HepG2 (cell line): Measurements from ENCODE around the gene EHBP1.

Source experiments
- ATRX ChIP-seq: sonication (generic); formaldehyde crosslinking; IDR thresholded peaks from 2 replicates; pipeline ENCODE4 v1.4.0; 2020; ENCODE audit warnings: missing genetic modification reagents, borderline replicate concordance
- CAMTA2 ChIP-seq: sonication (generic); formaldehyde crosslinking; IDR thresholded peaks from 2 replicates; pipeline ENCODE4 v1.4.0; 2020; ENCODE audit warnings: mild to moderate bottlenecking, missing genetic modification reagents, borderline replicate concordance
- CHD4 ChIP-seq: fragments of 200-600 bp; sonication (generic); IDR thresholded peaks from 2 replicates; pipeline ENCODE4 v1.7.0; 2017; ENCODE audit warnings: mild to moderate bottlenecking, low read length, borderline replicate concordance
- CREM ChIP-seq, 2 experiments: sonication (generic) in 1 of 2; formaldehyde crosslinking in 1 of 2; IDR thresholded peaks; 2 replicates each; pipeline versions ENCODE4 v1.4.0 to v1.6.1; 2016 to 2020; ENCODE audit warnings: antibody characterized with exemption in 1 of 2, mild to moderate bottlenecking in 1 of 2, missing genetic modification reagents in 1 of 2
- IRF9 ChIP-seq: sonication (generic); formaldehyde crosslinking; IDR thresholded peaks from 2 replicates; pipeline ENCODE4 v1.8.0; 2022; ENCODE audit warnings: missing genetic modification reagents, mild to moderate bottlenecking, borderline replicate concordance
- MTA3 ChIP-seq: sonication (generic); formaldehyde crosslinking; IDR thresholded peaks from 2 replicates; pipeline ENCODE4 v1.4.0; 2020; ENCODE audit warnings: missing genetic modification reagents
- PCBP2 ChIP-seq: fragments of 200-400 bp; formaldehyde crosslinking; optimal IDR thresholded peaks from 2 replicates; pipeline ENCODE3; 2018; ENCODE audit warnings: low read length, low read depth; ENCODE audit not compliant: poor library complexity, severe bottlenecking
- RAD21 ChIP-seq: fragments of 450-650 bp; formaldehyde crosslinking; IDR thresholded peaks from 2 replicates; pipeline ENCODE4 v1.5.0; 2020; ENCODE audit warnings: mild to moderate bottlenecking
- RARA ChIP-seq: IDR thresholded peaks from 2 replicates; pipeline ENCODE4 v1.6.1; 2016; ENCODE audit warnings: missing genetic modification reagents, missing compliant biosample characterization
- SNRNP70 ChIP-seq: fragments of 200-400 bp; formaldehyde crosslinking; IDR thresholded peaks from 2 replicates; pipeline ENCODE4 v1.6.1; 2017; ENCODE audit warnings: mild to moderate bottlenecking, low read depth, low read length, moderate library complexity
- TAF1 ChIP-seq: sonication (generic); formaldehyde crosslinking; IDR thresholded peaks from 2 replicates; pipeline ENCODE4 v1.4.0; 2020; ENCODE audit warnings: missing genetic modification reagents
- ZBTB10 ChIP-seq: sonication (generic); formaldehyde crosslinking; IDR thresholded peaks from 2 replicates; pipeline ENCODE4 v1.4.0; 2020; ENCODE audit warnings: missing genetic modification reagents, borderline replicate concordance
- ZHX2 ChIP-seq, 2 experiments: sonication (generic) in 1 of 2; formaldehyde crosslinking in 1 of 2; IDR thresholded peaks; 2 replicates each; pipeline versions ENCODE4 v1.6.1 to v1.9.0; 2014 to 2022; ENCODE audit warnings: antibody characterized with exemption in 1 of 2, borderline replicate concordance in 1 of 2, inconsistent platforms in 1 of 2, low read depth in 1 of 2, missing genetic modification reagents in 1 of 2
- ZNF646 ChIP-seq: sonication (generic); formaldehyde crosslinking; IDR thresholded peaks from 2 replicates; pipeline ENCODE4 v1.9.0; 2021; ENCODE audit warnings: mild to moderate bottlenecking, missing genetic modification reagents

GRCh38 chr2:62792408-62792807 is 86.9 kb downstream of the EHBP1 start:
- no peak for TF ChIP-seq MTA3
- TF ChIP-seq PCBP2 = no peak
- no peak for TF ChIP-seq ZHX2 (IDR thresholded peaks at IDR 0.05; ENCODE audit: low read depth)
- TF ChIP-seq ZHX2 (CRISPR knock-in tag; IDR thresholded peaks at IDR 0.05; ENCODE audit: borderline replicate concordance) = no peak
- TF ChIP-seq RARA (CRISPR knock-in tag) = no peak
- TF ChIP-seq TAF1 = no peak
- no peak for TF ChIP-seq IRF9 (CRISPR knock-in tag)
- TF ChIP-seq ZNF646 (CRISPR knock-in tag) = no peak
- no peak for TF ChIP-seq CREM (IDR thresholded peaks at IDR 0.05)
- TF ChIP-seq CREM (CRISPR knock-in tag; IDR thresholded peaks at IDR 0.05) = no peak
- TF ChIP-seq ATRX (CRISPR knock-in tag) = no peak
- TF ChIP-seq SNRNP70 = no peak
- no peak for TF ChIP-seq ZBTB10
- no peak for TF ChIP-seq RAD21 (CRISPR knock-in tag)
- TF ChIP-seq CHD4 = no peak
- no peak for TF ChIP-seq CAMTA2 (CRISPR knock-in tag)
